GM21619 (cell line): ENCODE results near the gene MAN2A1.
"Not testable (repeated sequence)": the region's sequence is repeated elsewhere in the genome, so short reads cannot be mapped to it uniquely, and the experiment has no call there.

ENCODE experiments used
- ATAC-seq: cut with Tn5 transposase; IDR thresholded peaks from one replicate; pipeline ENCODE4 v1.9.1; 2021; ENCODE audit not compliant: unreplicated experiment

MAN2A1 gene

DNA sequence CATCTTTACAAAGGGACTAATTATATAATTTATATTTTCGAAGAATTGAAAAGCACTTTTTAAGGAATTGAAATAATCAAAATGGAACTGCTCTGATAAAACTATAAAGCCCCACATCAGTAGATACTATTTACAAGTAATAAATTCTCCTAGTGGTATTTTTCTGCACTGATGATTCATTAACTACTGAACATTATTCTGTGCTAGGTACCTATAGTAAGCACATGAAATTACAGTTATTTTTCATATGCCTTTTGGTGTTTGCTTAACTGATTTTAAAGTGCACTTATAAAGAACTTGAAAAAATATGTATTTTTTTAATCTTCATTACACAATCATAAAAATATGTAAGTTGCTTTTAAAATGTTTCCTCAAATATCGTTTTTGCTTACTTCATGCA, 123.0 kb downstream of the MAN2A1 start:
- no peak for ATAC-seq

DNA sequence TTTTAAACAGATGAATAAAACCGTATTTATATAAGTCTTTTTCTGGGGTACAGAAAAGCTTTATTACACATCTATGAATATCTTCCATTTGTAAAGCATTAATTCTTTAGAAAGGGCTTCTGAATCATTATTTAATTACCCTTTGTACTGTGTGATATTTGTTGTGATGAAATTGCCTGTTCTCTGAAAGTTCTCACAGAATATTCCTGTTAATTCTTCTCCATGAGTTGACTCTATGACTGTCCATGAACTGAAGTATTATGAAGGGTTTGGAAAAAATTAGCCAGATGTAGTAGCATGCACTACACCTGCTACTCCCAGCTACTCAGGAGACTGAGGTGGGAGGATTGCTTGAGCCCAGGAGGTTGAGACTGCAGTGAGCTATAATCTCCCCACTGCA, 127.0 kb downstream of the MAN2A1 start:
- no peak for ATAC-seq

- ATAC-seq: no peak
Observed at GRCh38 chr5:109819878-109820277, 130.2 kb downstream of the MAN2A1 start.

DNA sequence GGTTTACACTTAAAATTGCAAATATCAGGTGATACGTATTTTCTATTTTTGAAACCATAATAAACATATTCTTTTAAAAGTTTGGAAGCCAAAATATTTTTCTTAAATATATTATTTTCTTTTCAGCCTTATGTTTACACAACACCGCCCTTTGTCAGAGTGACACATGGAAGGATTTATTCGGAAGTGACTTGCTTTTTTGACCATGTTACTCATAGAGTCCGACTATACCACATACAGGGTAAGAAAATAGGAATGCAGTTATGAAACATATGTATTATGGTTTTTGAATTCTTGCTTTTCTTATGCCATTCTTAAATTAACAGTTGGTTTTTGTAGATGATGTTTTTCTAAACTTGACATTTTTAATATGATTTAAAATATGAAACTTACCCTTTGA, 133.9 kb downstream of the MAN2A1 start:
- ATAC-seq: no peak

DNA sequence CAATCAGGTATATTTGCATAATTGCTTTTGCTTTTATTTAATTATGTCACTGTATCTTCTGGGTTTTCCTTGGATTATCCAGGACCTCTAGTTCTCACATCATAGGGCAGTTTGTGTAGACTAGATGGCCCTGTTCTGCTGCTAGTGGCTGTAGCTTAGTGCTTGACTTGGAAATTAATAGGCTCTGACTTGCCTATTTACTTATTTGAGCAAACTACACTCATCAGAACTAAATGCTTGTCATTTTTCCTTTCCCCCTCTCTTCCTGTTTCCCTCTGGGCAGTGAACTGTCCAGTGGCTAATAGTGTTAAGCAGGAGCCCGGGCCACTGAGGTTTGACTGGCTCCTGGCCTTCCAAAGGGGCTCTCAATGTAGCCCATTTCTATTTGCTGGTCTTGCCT, 135.7 kb downstream of the MAN2A1 start:
- ATAC-seq: no peak

DNA sequence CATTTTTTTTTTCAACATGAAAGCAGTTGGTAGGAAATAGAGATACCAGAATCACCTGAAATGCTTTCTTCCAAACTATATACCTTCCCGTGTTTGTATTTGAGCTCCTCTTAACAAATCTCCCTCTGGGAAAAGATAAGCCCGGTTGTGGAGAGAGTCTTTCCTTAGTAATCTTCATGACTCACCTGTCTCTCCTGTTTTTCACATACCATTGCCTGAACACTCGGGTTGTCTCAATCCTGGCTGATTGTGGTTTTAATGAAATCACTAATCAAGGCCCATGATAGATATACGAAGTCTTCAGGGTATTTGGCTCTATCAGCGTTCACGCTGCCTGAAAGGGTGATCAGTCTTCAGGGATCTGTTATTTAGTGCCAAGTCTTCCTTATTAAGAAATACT, 136.7 kb downstream of the MAN2A1 start:
- no peak for ATAC-seq

DNA sequence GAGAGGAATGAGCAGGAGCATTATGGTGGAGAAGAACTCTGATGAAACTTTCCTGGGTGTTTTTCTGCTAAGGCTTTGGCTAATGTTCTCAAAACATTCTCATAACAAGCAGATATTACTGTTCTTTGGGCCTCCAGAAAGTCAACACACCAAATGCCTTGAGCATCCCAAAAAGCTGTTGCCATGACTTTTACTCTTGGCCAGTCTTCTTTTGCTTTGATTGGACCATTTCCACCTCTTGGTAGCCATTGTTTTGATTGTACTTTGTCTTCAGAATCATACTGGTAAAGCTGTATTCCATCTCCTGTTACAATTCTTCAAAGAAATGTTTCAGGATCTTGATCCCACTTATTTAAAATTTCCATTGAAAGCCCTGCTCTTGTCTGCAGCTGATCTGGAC, 139.6 kb downstream of the MAN2A1 start:
- ATAC-seq: no peak

- ATAC-seq: no peak
Observed at GRCh38 chr5:109830955-109831502, 141.3 kb downstream of the MAN2A1 start.

DNA sequence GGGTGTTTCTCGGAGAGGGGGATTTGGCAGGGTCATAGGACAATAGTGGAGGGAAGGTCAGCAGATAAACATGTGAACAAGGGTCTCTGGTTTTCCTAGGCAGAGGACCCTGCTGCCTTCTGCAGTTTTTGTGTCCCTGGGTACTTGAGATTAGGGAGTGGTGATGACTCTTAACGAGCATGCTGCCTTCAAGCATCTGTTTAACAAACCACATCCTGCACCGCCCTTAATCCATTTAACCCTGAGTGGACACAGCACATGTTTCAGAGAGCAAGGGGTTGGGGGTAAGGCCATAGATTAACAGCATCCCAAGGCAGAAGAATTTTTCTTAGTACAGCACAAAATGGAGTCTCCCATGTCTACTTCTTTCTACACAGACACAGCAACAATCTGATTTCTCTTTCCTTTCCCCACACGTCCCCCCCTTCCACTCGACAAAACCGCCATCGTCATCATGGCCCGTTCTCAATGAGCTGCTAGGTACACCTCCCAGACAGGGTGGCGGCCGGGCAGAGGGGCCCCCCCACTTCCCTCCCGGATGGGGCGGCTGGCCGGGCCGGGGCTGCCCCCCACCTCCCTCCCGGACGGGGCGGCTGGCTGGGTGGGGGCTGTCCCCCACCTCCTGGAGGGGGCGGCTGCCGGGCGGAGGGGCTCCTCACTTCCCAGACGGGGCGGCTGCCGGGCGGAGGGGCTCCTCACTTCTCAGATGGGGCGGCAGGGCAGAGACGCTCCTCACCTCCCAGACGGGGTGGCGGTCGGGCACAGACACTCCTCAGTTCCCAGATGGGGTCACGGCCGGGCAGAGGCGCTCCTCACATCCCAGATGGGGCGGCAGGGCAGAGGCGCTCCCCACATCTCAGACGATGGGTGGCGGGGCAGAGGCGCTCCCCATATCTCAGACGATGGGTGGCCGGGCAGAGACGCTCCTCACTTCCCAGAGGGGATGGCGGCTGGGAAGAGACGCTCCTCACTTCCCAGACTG, 142.8 kb downstream of the MAN2A1 start:
- not testable (repeated sequence) for ATAC-seq

DNA sequence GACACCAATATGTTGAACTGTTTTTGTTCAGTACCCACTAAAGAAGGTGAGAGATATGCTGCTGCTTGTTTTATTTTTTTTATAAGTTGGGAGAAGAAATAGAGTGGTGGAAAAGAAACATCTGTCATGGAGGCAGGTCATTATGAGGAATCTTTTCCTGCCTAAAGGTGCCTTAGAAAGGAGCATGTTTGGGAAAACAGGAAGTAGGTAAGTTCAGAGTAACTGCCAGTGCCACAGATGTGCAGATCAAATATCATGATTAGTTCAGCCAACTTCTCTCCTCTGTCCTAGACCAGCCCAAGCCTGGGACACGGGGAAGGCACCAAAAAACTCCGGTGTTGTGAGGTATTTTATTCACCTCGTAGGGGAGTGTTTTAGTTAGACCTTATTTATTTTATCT, 144.2 kb downstream of the MAN2A1 start:
- ATAC-seq: no peak

GRCh38 chr5:109836280-109836679, 146.6 kb downstream of the MAN2A1 start:
- ATAC-seq: no peak

DNA sequence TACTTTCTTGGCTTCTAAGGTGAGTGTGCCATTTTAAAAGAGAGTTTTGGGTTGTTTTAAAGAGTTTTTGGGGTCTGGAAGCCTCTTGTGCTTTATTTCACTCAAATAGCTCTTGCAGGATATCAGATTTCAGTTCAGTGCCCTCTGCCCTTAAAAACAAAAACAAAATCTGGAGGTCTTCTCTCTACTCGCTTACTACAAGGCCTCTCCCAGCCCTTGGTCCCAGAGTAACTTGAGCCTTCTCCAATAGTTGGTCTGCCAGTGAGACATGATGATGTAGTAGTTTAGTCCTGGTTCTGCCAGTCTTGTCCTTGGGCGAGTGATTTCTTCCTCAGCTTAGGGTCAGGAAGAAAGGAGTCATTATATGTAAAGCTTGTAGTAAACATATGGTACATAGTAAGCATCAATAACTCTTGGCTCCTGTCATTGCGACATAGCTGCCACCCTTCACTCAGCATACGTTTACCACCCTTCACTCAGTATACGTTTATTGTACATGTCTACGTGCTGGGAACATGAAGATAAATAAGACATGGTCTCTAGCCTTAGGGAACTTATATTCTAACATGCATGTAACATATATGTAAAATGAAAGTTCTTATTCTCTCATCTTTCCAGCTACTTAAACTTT, 147.6 kb downstream of the MAN2A1 start:
- no peak for ATAC-seq

GRCh38 chr5:109838157-109838556, 148.4 kb downstream of the MAN2A1 start:
- ATAC-seq: no peak

DNA sequence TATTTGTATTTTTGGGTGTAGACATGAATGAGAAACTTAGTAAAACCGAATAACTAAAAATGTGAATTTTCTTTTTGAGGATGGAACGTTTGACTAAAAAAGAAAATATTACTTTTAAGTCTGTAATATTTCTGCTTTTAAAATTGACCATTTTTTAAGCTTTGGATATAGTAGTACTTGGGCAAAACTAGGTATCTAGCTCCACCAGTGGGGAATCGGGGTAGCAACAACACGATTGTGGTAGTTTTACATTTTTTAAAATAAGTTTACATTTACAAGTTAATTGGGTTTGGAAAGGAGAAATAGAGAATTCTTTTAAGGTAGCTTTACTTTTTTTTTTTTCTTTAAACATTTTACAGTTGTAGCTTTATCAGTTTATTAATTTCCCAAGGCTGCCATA, 154.4 kb downstream of the MAN2A1 start:
- no peak for ATAC-seq

DNA sequence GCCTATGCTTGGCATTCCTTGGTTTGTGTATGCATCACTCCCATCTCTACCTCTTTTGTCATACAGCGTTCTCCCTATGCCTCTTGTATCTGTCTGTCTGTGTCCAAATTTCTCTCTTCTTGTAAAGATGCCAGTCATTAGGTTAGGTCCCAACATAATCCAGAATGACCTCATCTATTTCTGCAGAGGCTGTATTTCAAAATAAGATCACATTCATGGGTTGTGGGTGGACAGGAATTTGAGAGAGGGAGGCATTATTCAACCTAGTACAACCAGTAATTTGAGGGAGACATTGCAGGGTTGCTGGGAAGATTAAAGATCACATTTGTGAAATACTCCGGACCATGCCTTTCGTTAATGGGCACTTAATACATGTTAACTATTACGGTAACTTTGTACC, 155.0 kb downstream of the MAN2A1 start:
- no peak for ATAC-seq

DNA sequence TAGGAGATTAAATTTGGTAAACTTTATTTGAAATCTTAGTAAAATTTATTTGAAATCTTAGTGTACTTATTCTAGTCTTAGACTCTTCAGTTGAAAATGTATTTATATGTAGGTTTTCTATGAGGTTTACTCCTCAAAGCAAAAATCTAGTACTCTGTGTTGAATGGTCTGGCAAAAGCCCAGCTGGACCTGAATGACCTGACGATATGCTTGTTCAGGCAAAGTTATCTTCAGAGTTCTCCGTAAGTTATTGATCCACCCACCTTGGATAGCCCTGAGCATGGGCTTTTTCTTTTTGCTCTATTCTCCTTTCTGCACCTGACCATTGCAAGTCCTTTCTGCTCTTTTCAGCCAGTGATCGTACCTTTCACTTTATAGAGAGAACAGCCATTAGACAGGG, 158.4 kb downstream of the MAN2A1 start:
- no peak for ATAC-seq

- ATAC-seq: no peak
Observed at GRCh38 chr5:109849478-109850088, 159.9 kb downstream of the MAN2A1 start.

DNA sequence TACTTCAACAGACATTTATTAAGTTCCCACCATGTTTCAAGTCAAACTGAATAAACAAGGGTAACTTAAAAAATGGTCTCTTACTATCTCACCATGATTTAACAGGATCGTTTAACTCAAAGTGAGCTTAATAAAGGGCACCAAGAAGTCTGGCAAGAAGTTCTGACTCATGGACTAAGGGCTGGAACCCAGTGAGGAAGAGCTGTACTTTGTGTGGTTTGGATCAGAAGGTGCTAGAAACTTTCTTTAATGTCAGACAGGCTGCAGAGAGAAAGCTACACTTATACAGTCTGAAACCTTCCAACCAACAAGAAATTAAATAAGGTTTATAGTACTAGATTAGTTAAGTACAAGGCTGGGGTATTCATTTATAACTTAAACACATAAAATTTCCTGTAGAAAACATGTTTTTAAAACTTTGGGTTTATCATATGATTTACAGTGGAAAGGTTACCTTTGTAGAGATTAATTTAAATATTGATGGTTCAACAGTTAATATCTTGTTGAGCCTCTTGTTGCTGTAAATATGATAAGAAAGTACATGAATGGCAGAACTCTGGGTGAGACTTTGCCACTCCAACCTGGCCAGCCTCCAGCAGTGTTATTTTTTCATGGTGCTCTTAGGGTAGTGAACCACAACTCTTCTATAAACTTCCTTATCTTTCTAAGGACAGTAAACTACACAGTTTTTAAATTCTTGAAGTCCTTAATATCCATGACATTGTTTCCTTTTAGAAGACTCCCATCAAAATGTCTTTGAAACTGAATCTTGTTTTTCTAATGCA, 162.8 kb downstream of the MAN2A1 start:
- ATAC-seq: no peak

GRCh38 chr5:109853377-109853776, 163.7 kb downstream of the MAN2A1 start:
- ATAC-seq: no peak

DNA sequence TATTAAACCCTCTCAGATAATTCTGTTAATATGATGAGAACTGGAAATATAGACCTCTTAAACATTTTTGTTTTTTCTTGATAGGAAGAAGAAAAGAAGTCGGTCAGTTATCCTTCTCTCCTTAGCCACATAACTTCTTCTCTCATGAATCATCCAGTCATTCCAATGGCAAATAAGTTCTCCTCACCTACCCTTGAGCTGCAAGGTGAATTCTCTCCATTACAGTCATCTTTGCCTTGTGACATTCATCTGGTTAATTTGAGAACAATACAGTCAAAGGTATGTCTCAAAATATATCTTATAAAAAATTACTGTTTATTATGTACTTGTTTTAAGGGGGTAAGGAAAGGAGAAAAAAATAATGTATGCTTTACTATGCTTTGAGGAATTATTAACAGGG, 165.3 kb downstream of the MAN2A1 start:
- no peak for ATAC-seq
